Naive thymus-derived CD4-positive, alpha-beta T cell (primary cell): ENCODE results near the gene SPINK4. TPM values are rescaled to one million over a fixed set of nuclear protein-coding genes. Genes with fewer than 3 reads are reported as not detected.

Experiments used
- polyA plus RNA-seq, 2 donors: library from polyadenylated mRNA; unstranded; fragments of 300-500 nt; fragmentation: Illumina TruSeq; gene quantifications; one replicate each; pipeline ENCODE4 v1.2.3, GENCODE V29; 2021
- total RNA-seq, 6 experiments: library from RNA in 5 of 6; stranded (reverse) in 5 of 6; gene quantifications; 1 replicate in 5 of 6; 2 replicates in 1 of 6; pipeline ENCODE4 v1.2.3 and lab custom pipeline; 2021 to 2026

The SPINK4 gene
- total and polyA plus RNA-seq, 7 experiments from 2014 or later: not detected

Other genes with a start within 250 kb of the SPINK4 start
- 10 to 100 TPM; 17.6 to 32.0 (median 29.6) TPM for gene APTX, start 238.5 kb upstream of the SPINK4 start, total RNA-seq
- gene APTX, start 238.5 kb upstream of the SPINK4 start, polyA plus RNA-seq: 10 to 100 TPM; 24.2 to 31.6 TPM
- 100 to 1,000 TPM in 3 of 5 experiments, 10 to 100 TPM in 2; 66.8 to 204 (median 119) TPM for gene DNAJA1, start 214.9 kb upstream of the SPINK4 start, total RNA-seq
- gene DNAJA1, start 214.9 kb upstream of the SPINK4 start, polyA plus RNA-seq: 100 to 1,000 TPM in 1 of 2 donors, 10 to 100 TPM in 1; 77.3 to 116 TPM
- gene SMU1, start 163.5 kb upstream of the SPINK4 start, total RNA-seq: 10 to 100 TPM; 22.3 to 32.9 (median 25.6) TPM
- gene SMU1, start 163.5 kb upstream of the SPINK4 start, polyA plus RNA-seq: 10 to 100 TPM; 26.4 to 30.0 TPM
- 10 to 100 TPM; 40.7 to 86.2 (median 45.6) TPM for gene B4GALT1, start 72.8 kb upstream of the SPINK4 start, total RNA-seq
- 10 to 100 TPM; 12.9 to 16.4 TPM for gene B4GALT1, start 72.8 kb upstream of the SPINK4 start, polyA plus RNA-seq
- 10 to 100 TPM; 48.6 to 77.2 (median 61.0) TPM for gene BAG1, start 24.5 kb downstream of the SPINK4 start, total RNA-seq
- 10 to 100 TPM; 65.0 to 90.5 TPM for gene BAG1, start 24.5 kb downstream of the SPINK4 start, polyA plus RNA-seq
- 10 to 100 TPM; 21.4 to 74.6 (median 35.3) TPM for gene CHMP5, start 24.9 kb downstream of the SPINK4 start, total RNA-seq
- 10 to 100 TPM; 39.0 to 50.2 TPM for gene CHMP5, start 24.9 kb downstream of the SPINK4 start, polyA plus RNA-seq
- 10 to 100 TPM; 39.8 to 65.4 (median 43.6) TPM for gene NFX1, start 50.3 kb downstream of the SPINK4 start, total RNA-seq
- gene NFX1, start 50.3 kb downstream of the SPINK4 start, polyA plus RNA-seq: 10 to 100 TPM; 30.1 to 49.3 TPM
- 1 to 10 TPM in 3 of 5 experiments, under 1 TPM in 2; 0.32 to 1.9 (median 1.1) TPM for gene AQP7, start 162.4 kb downstream of the SPINK4 start, total RNA-seq
- gene AQP7, start 162.4 kb downstream of the SPINK4 start, polyA plus RNA-seq: under 1 TPM in 1 of 2 donors, not detected in 1; 0.53 TPM
- gene AQP3, start 207.4 kb downstream of the SPINK4 start, total RNA-seq: 100 to 1,000 TPM in 3 of 5 experiments, 10 to 100 TPM in 2; 53.3 to 173 (median 110) TPM
- gene AQP3, start 207.4 kb downstream of the SPINK4 start, polyA plus RNA-seq: 100 to 1,000 TPM; 178 to 252 TPM
- gene NOL6, start 233.8 kb downstream of the SPINK4 start, total RNA-seq: 10 to 100 TPM; 34.0 to 48.0 (median 44.0) TPM
- 10 to 100 TPM; 14.2 to 30.0 TPM for gene NOL6, start 233.8 kb downstream of the SPINK4 start, polyA plus RNA-seq